ENCODE results near the gene ASTN2. TPM values are rescaled to one million over a fixed set of nuclear protein-coding genes. Genes with fewer than 3 reads are reported as not detected.

ASTN2 gene
- polyA plus RNA-seq, 1 donor from 2014 or later = 6.8 TPM

DNA sequence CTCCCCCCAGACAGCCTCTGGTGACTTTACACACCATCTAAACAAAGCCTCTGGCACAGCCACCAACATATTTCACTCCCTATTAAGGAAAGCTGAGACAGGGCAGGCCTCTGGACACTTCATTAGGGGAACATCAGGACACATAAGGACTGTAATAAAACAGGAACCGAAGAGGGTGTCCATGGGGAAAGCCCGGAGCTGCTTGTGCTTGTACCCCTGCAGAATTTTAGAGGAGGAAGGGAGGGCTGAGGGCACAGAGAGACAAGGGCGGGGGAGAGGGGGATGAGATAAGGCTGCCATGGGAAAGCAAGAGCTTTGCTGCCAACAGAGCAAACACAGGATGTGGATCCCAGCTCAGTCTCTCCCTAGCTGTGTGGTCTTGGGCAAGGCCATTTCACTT lies 138.4 kb downstream of the ASTN2 start:
- Histone ChIP-seq H3K4me3 (ENCODE audit: low read length) (no peak overlapping the region), H2AFZ (ENCODE audit: low read depth, low read length) (no peak overlapping the region), H3K9me2 (ENCODE audit: insufficient read depth, low read length) (no peaks in the 10 kb centered on the region), H3K79me2 (replicated peaks; ENCODE audit: insufficient read depth, low read length) (no peaks in the 10 kb centered on the region), H4K20me1 (ENCODE audit: insufficient read depth) (no peaks in the 10 kb centered on the region), H3K27ac (ENCODE audit: low read length) (no peak overlapping the region), H3K27me3 (ENCODE audit: insufficient read depth, low read depth, low read length) (no peaks in the 10 kb centered on the region), H3K4me2 (ENCODE audit: low read length) (no peak overlapping the region), H3F3A (ENCODE audit: insufficient read depth, low read length, poor library complexity, severe bottlenecking) (no peaks in the 10 kb centered on the region), H3K9me3 (ENCODE audit: low read length) (no peaks in the 10 kb centered on the region), H3K9ac (ENCODE audit: low read length) (no peak overlapping the region), H3K36me3 (ENCODE audit: insufficient read depth, low read length) (no peaks in the 10 kb centered on the region)
- no peak for TF ChIP-seq REST (IDR thresholded peaks at IDR 0.05; ENCODE audit: borderline replicate concordance)
- TF ChIP-seq TAF1 (IDR thresholded peaks at IDR 0.05; ENCODE audit: low read depth) = no peak
- no peak for TF ChIP-seq MXI1 (conservative IDR thresholded peaks at IDR 0.05; ENCODE audit: poor library complexity, severe bottlenecking)
- TF ChIP-seq, protein P1, sequence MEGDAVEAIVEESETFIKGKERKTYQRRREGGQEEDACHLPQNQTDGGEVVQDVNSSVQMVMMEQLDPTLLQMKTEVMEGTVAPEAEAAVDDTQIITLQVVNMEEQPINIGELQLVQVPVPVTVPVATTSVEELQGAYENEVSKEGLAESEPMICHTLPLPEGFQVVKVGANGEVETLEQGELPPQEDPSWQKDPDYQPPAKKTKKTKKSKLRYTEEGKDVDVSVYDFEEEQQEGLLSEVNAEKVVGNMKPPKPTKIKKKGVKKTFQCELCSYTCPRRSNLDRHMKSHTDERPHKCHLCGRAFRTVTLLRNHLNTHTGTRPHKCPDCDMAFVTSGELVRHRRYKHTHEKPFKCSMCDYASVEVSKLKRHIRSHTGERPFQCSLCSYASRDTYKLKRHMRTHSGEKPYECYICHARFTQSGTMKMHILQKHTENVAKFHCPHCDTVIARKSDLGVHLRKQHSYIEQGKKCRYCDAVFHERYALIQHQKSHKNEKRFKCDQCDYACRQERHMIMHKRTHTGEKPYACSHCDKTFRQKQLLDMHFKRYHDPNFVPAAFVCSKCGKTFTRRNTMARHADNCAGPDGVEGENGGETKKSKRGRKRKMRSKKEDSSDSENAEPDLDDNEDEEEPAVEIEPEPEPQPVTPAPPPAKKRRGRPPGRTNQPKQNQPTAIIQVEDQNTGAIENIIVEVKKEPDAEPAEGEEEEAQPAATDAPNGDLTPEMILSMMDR (IDR thresholded peaks at IDR 0.05; ENCODE audit: poor library complexity, severe bottlenecking) = no peak
- no peak for TF ChIP-seq EZH2 (IDR thresholded peaks at IDR 0.05; ENCODE audit: borderline replicate concordance, insufficient read depth, low read length, poor library complexity, severe bottlenecking)
- TF ChIP-seq POLR2AphosphoS5 (IDR thresholded peaks at IDR 0.05) = no peak
- TF ChIP-seq RAD21 (conservative IDR thresholded peaks at IDR 0.05) = no peak
- no peak for TF ChIP-seq SMC3 (conservative IDR thresholded peaks at IDR 0.05; ENCODE audit: poor library complexity)
- TF ChIP-seq EP300 (conservative IDR thresholded peaks at IDR 0.05; ENCODE audit: poor library complexity, severe bottlenecking) = no peak

- Histone ChIP-seq H4K20me1 (ENCODE audit: insufficient read depth) (no peaks in the 10 kb centered on the region), H3K9me2 (ENCODE audit: insufficient read depth, low read length) (no peaks in the 10 kb centered on the region), H3K4me2 (ENCODE audit: low read length) (no peak overlapping the region), H3K4me3 (ENCODE audit: low read length) (no peak overlapping the region), H3K27ac (ENCODE audit: low read length) (no peak overlapping the region), H3K36me3 (ENCODE audit: insufficient read depth, low read length) (no peaks in the 10 kb centered on the region), H3K9ac (ENCODE audit: low read length) (no peak overlapping the region), H3F3A (ENCODE audit: insufficient read depth, low read length, poor library complexity, severe bottlenecking) (no peaks in the 10 kb centered on the region), H2AFZ (ENCODE audit: low read depth, low read length) (no peak overlapping the region), H3K27me3 (ENCODE audit: insufficient read depth, low read depth, low read length) (no peaks in the 10 kb centered on the region), H3K9me3 (ENCODE audit: low read length) (no peaks in the 10 kb centered on the region), H3K79me2 (replicated peaks; ENCODE audit: insufficient read depth, low read length) (no peaks in the 10 kb centered on the region)
- no peak for TF ChIP-seq EZH2 (IDR thresholded peaks at IDR 0.05; ENCODE audit: borderline replicate concordance, insufficient read depth, low read length, poor library complexity, severe bottlenecking)
- TF ChIP-seq TAF1 (IDR thresholded peaks at IDR 0.05; ENCODE audit: low read depth) = no peak
- TF ChIP-seq POLR2AphosphoS5 (IDR thresholded peaks at IDR 0.05) = no peak
- no peak for TF ChIP-seq MXI1 (conservative IDR thresholded peaks at IDR 0.05; ENCODE audit: poor library complexity, severe bottlenecking)
- no peak for TF ChIP-seq RAD21 (conservative IDR thresholded peaks at IDR 0.05)
- TF ChIP-seq SMC3 (conservative IDR thresholded peaks at IDR 0.05; ENCODE audit: poor library complexity) = no peak
- TF ChIP-seq, protein P1 (IDR thresholded peaks at IDR 0.05; ENCODE audit: poor library complexity, severe bottlenecking) = no peak
- no peak for TF ChIP-seq EP300 (conservative IDR thresholded peaks at IDR 0.05; ENCODE audit: poor library complexity, severe bottlenecking)
- TF ChIP-seq REST (IDR thresholded peaks at IDR 0.05; ENCODE audit: borderline replicate concordance) = no peak
Measured at GRCh38 chr9:117273612-117274011, 141.2 kb downstream of the ASTN2 start.
